B cell (primary cell): ENCODE results near the gene ANO9. TPM values are rescaled to one million over a fixed set of nuclear protein-coding genes. Genes with fewer than 3 reads are reported as not detected.

Experiments used
- ATAC-seq: fragments of 200-7000 bp; cut with Tn5 transposase; one replicate; pipeline ENCODE4 v1.10.0; 2021; ENCODE audit warnings: low read depth, mild to moderate bottlenecking, moderate number of reproducible peaks, moderate library complexity
- CTCF ChIA-PET: fragments of 350-600 bp; sonication (Branson Sonifier 250); formaldehyde crosslinking; loops from one replicate; lab custom pipeline; 2021; ENCODE audit warnings: antibody characterized with exemption, inconsistent platforms; lab: Charles Lee
- POLR2A ChIA-PET: fragments of 350-600 bp; sonication (Branson Sonifier 250); formaldehyde crosslinking; loops from one replicate; lab custom pipeline; 2021; ENCODE audit warnings: antibody characterized with exemption; lab: Charles Lee
- DNase-seq: peaks from one replicate; pipeline ENCODE4 v3.0.0; 2013
- H2AFZ ChIP-seq: 2 replicates; pipeline ENCODE4 v1.6.1; 2012; ENCODE audit warnings: mild to moderate bottlenecking, low read depth, low read length; ENCODE audit not compliant: insufficient read depth, poor library complexity, severe bottlenecking
- H3K27ac ChIP-seq, 2 donors: 1 replicate in 1 of 2; 2 replicates in 1 of 2; pipeline ENCODE4 v1.5.1; 2012 to 2013; ENCODE audit warnings: low read length in 2 of 2, mild to moderate bottlenecking in 2 of 2, moderate library complexity in 1 of 2
- H3K27me3 ChIP-seq, 4 experiments: fragments of 200-600 bp in 1 of 4; sonication (generic) in 1 of 4; replicated peaks in 1 of 4; 1 replicate in 2 of 4; 2 replicates in 2 of 4; pipeline versions ENCODE4 v1.6.1 to v1.7.0; 2013 to 2016; ENCODE audit warnings: low read length in 3 of 4, mild to moderate bottlenecking in 2 of 4, mixed read lengths in 1 of 4, moderate library complexity in 1 of 4; ENCODE audit not compliant: insufficient read depth in 4 of 4, control insufficient read depth in 3 of 4; ENCODE audit errors: control extremely low read depth in 1 of 4
- H3K36me3 ChIP-seq, 2 experiments: replicated peaks in 1 of 2; 1 replicate in 1 of 2; 2 replicates in 1 of 2; pipeline versions ENCODE4 v1.6.1 to v1.7.1; 2013; ENCODE audit warnings: low read length in 1 of 2; ENCODE audit not compliant: insufficient read depth in 2 of 2, control insufficient read depth in 1 of 2; ENCODE audit errors: control extremely low read depth in 1 of 2, extremely low read depth in 1 of 2
- H3K4me1 ChIP-seq, 2 donors: fragments of 200-600 bp in 1 of 2; sonication (generic) in 1 of 2; 1 replicate in 1 of 2; 2 replicates in 1 of 2; pipeline versions ENCODE4 v1.5.1 to v1.6.1; 2013 to 2017; ENCODE audit warnings: low read length in 2 of 2; ENCODE audit not compliant: control insufficient read depth in 2 of 2, insufficient read depth in 2 of 2
- H3K4me2 ChIP-seq: replicated peaks from 2 replicates; pipeline ENCODE3; 2012; ENCODE audit warnings: mild to moderate bottlenecking, low read depth, low read length; ENCODE audit not compliant: poor library complexity, severe bottlenecking
- H3K4me3 ChIP-seq, 5 experiments: fragments of 200-600 bp in 1 of 5; sonication (generic) in 1 of 5; 1 replicate in 3 of 5; 2 replicates in 2 of 5; pipeline versions ENCODE4 v1.5.1 to v1.7.0; 2011 to 2016; ENCODE audit warnings: low read length in 4 of 5, mild to moderate bottlenecking in 4 of 5, low read depth in 2 of 5, control low read depth in 1 of 5, moderate library complexity in 1 of 5; ENCODE audit not compliant: insufficient read depth in 1 of 5; ENCODE audit errors: control extremely low read depth in 1 of 5, extremely low read depth in 1 of 5
- H3K79me2 ChIP-seq: fragments of 200-600 bp; sonication (generic); one replicate; pipeline ENCODE4 v1.6.0; 2016; ENCODE audit warnings: low read length; ENCODE audit not compliant: control insufficient read depth, insufficient read depth
- H3K9ac ChIP-seq: fragments of 200-600 bp; sonication (generic); 2 replicates; pipeline ENCODE4 v1.6.1; 2017; ENCODE audit warnings: mild to moderate bottlenecking, low read length, moderate library complexity
- H3K9me3 ChIP-seq, 3 donors: one replicate each; pipeline versions ENCODE4 v1.6.1 to v1.7.1; 2013; ENCODE audit warnings: low read length in 2 of 3; ENCODE audit not compliant: control insufficient read depth in 2 of 3, insufficient read depth in 1 of 3; ENCODE audit errors: control extremely low read depth in 1 of 3
- H4K20me1 ChIP-seq: 2 replicates; pipeline ENCODE4 v1.6.0; 2012; ENCODE audit warnings: mild to moderate bottlenecking, low read length; ENCODE audit not compliant: insufficient read depth, control insufficient read depth, poor library complexity, severe bottlenecking
- H3K27ac Mint-ChIP-seq: one replicate; pipeline ENCODE4 v1.8.0; 2021; ENCODE audit warnings: mixed read lengths
- H3K27me3 Mint-ChIP-seq: one replicate; pipeline ENCODE4 v1.8.0; 2021; ENCODE audit warnings: mixed read lengths
- H3K4me1 Mint-ChIP-seq: one replicate; pipeline ENCODE4 v1.8.0; 2021; ENCODE audit warnings: mixed read lengths
- H3K4me3 Mint-ChIP-seq: one replicate; pipeline ENCODE4 v1.8.0; 2021; ENCODE audit warnings: mixed read lengths
- H3K9me3 Mint-ChIP-seq: one replicate; pipeline ENCODE4 v1.8.0; 2022; ENCODE audit warnings: mixed read lengths; ENCODE audit not compliant: insufficient read depth
- CTCF ChIP-seq: fragments of 200-600 bp; IDR thresholded peaks from one replicate; pipeline ENCODE4 v1.8.0; 2022; ENCODE audit warnings: antibody characterized with exemption, mild to moderate bottlenecking
- EZH2 ChIP-seq: IDR thresholded peaks from 2 replicates; pipeline ENCODE4 v1.6.1; 2012; ENCODE audit warnings: borderline replicate concordance, low read depth, mild to moderate bottlenecking, moderate library complexity, low read length; ENCODE audit not compliant: insufficient read depth, poor library complexity, severe bottlenecking
- WGBS: methylation state at CpG from one replicate; pipeline ENCODE4 v1.1.5; 2013; ENCODE audit warnings: missing lambda C conversion rate; ENCODE audit not compliant: insufficient coverage; 5-methylcytosine and 5-hydroxymethylcytosine counted together
- intact Hi-C: fragments of 100-400 bp; cut with micrococcal nuclease; formaldehyde crosslinking; loops from one replicate; pipeline ENCODE4 v1.10.0; 2022
- polyA plus RNA-seq: library from polyadenylated mRNA; depleted of rRNA; stranded (reverse); fragments of >200 nt; gene quantifications from 2 replicates; pipeline ENCODE4 v1.2.3, GENCODE V29; 2012
- total RNA-seq, 2 donors: library from RNA; stranded (reverse); fragments of 120-200 nt in 1 of 2; gene quantifications; 1 replicate in 1 of 2; 2 replicates in 1 of 2; pipeline versions ENCODE4 v1.2.3 to v1.2.4, GENCODE V29; 2013 to 2022

ANO9 gene
- total and polyA plus RNA-seq, 2 donors (not counting 1 experiment from before 2014, with no cell fraction given): 62.0 to 107 TPM

- Histone ChIP-seq H2AFZ (no peak overlapping the region), H3K9me3 (peaks cover 0 to 3% (median 0%) of the 10 kb centered on the region in 3 donors), H3K4me1 (no peaks in the 10 kb centered on the region), H3K4me3 (no peak overlapping the region), H3K4me2 (no peak overlapping the region), H4K20me1 (no peaks in the 10 kb centered on the region), H3K27me3 (no peaks in the 10 kb centered on the region), H3K36me3 (no peaks in the 10 kb centered on the region), H3K9ac (no peak overlapping the region), H3K79me2 (no peaks in the 10 kb centered on the region), H3K27ac (no peak overlapping the region)
- no peak for DNase-seq
- H3K9me3 Mint-ChIP-seq: no peaks in the 10 kb centered on the region
- no peak overlapping the region for H3K27ac Mint-ChIP-seq
- ChIA-PET CTCF (no interaction called here), POLR2A (no interaction called here)
- no peaks in the 10 kb centered on the region for H3K27me3 Mint-ChIP-seq
- 93% methylated on average over 23 of the region's 23 CpGs for WGBS
- H3K4me1 Mint-ChIP-seq: no peaks in the 10 kb centered on the region
- ATAC-seq: no peak
- TF ChIP-seq CTCF (no peak), EZH2 (no peak)
- H3K4me3 Mint-ChIP-seq: no peak overlapping the region
- intact Hi-C loops: no loop called here
These were observed 44.4 kb upstream of the ANO9 start for GRCh38 chr11:486189-486588.

- no peak overlapping the region for H3K9ac ChIP-seq
- CTCF ChIA-PET: no interaction called here
- Mint-ChIP-seq H3K27me3 (no peaks in the 10 kb centered on the region), H3K27ac (no peak overlapping the region), H3K4me1 (no peaks in the 10 kb centered on the region), H3K4me3 (no peak overlapping the region), H3K9me3 (no peaks in the 10 kb centered on the region)
- H3K27ac ChIP-seq: no peak overlapping the region
- POLR2A ChIA-PET: no interaction called here
- no peak for ATAC-seq
- H4K20me1 ChIP-seq: no peaks in the 10 kb centered on the region
- no peak for DNase-seq
- WGBS: 98% methylated on average over 38 of the region's 38 CpGs
- no peak overlapping the region for H3K4me2 ChIP-seq
- TF ChIP-seq EZH2: no peak
- TF ChIP-seq CTCF: no peak
- no peaks in the 10 kb centered on the region for H3K27me3 ChIP-seq
- no peaks in the 10 kb centered on the region for H3K4me1 ChIP-seq
- intact Hi-C loops: no loop called here
- H2AFZ ChIP-seq: no peak overlapping the region
- H3K79me2 ChIP-seq: no peaks in the 10 kb centered on the region
- no peaks in the 10 kb centered on the region for H3K36me3 ChIP-seq
- H3K9me3 ChIP-seq: peaks cover 0 to 3% (median 0%) of the 10 kb centered on the region in 3 donors
- H3K4me3 ChIP-seq: no peak overlapping the region
These were observed 42.8 kb upstream of the ANO9 start for GRCh38 chr11:484616-485015.
